GM18909 (cell line): ENCODE data around the gene CBX1.

Experiments used
- ATAC-seq: cut with Tn5 transposase; IDR thresholded peaks from one replicate; pipeline ENCODE4 v1.9.1; 2021; ENCODE audit warnings: mild to moderate bottlenecking; ENCODE audit not compliant: unreplicated experiment, poor library complexity

The CBX1 gene

GRCh38 chr17:48101012-48101720 lies at the start of gene CBX1:
Gene CBX1, minus strand, starts transcription at chr17:48101478. Its CDS starts 24,474 bp downstream, at chr17:48077004.
- peak; percentile 89 for ATAC-seq

- ATAC-seq: no peak
Observed at GRCh38 chr17:48150597-48151001, 49.3 kb upstream of the CBX1 start.

GRCh38 chr17:48149787-48150463 lies 48.6 kb upstream of the CBX1 start:
- no peak for ATAC-seq

GRCh38 chr17:48148854-48149786 lies 47.8 kb upstream of the CBX1 start:
- no peak for ATAC-seq

- no peak for ATAC-seq
Observed at GRCh38 chr17:48148029-48148770, 46.9 kb upstream of the CBX1 start.

- ATAC-seq: no peak
Observed at GRCh38 chr17:48144976-48145798, 43.9 kb upstream of the CBX1 start.

GRCh38 chr17:48144231-48144630 lies 43.0 kb upstream of the CBX1 start:
- no peak for ATAC-seq

- ATAC-seq: no peak
Observed at GRCh38 chr17:48143629-48144028, 42.4 kb upstream of the CBX1 start.

- no peak for ATAC-seq
Observed at GRCh38 chr17:48139944-48140343, 38.7 kb upstream of the CBX1 start.

GRCh38 chr17:48137656-48138055 lies 36.4 kb upstream of the CBX1 start:
- no peak for ATAC-seq

- no peak for ATAC-seq
Observed at GRCh38 chr17:48134912-48135480, 33.7 kb upstream of the CBX1 start.

- ATAC-seq: no peak
Observed at GRCh38 chr17:48132385-48132784, 31.1 kb upstream of the CBX1 start.

GRCh38 chr17:48131216-48131824 lies 30.0 kb upstream of the CBX1 start:
- ATAC-seq: no peak

- no peak for ATAC-seq
Observed at GRCh38 chr17:48129981-48130380, 28.7 kb upstream of the CBX1 start.

GRCh38 chr17:48128400-48128799 lies 27.1 kb upstream of the CBX1 start:
- no peak for ATAC-seq

GRCh38 chr17:48127371-48128051 lies 26.2 kb upstream of the CBX1 start:
- no peak for ATAC-seq

- no peak for ATAC-seq
Observed at GRCh38 chr17:48126532-48126850, 25.2 kb upstream of the CBX1 start.

- ATAC-seq: no peak
Observed at GRCh38 chr17:48125829-48126531, 24.7 kb upstream of the CBX1 start.
